Neuron (in vitro differentiated cells): ENCODE data around the gene PCDHGA11.
A peak's percentile ranks its signal among the peaks of the same experiment; 100 is the strongest.
"Not testable (repeated sequence)": the region's sequence is repeated elsewhere in the genome, so short reads cannot be mapped to it uniquely, and the experiment has no call there.

Experiments
- H2AFZ ChIP-seq: one replicate; pipeline ENCODE4 v1.6.1; 2013; ENCODE audit warnings: low read depth, mild to moderate bottlenecking, inconsistent platforms, low read length, moderate library complexity
- H3K27me3 ChIP-seq: one replicate; pipeline ENCODE4 v1.6.1; 2013; ENCODE audit warnings: low read length; ENCODE audit not compliant: insufficient read depth
- H3K36me3 ChIP-seq: one replicate; pipeline ENCODE4 v1.6.1; 2013; ENCODE audit warnings: low read length; ENCODE audit not compliant: insufficient read depth
- H3K4me1 ChIP-seq: one replicate; pipeline ENCODE4 v1.6.1; 2013; ENCODE audit warnings: low read length; ENCODE audit not compliant: insufficient read depth
- H3K4me3 ChIP-seq: 2 replicates; pipeline ENCODE4 v1.5.1; 2013; ENCODE audit warnings: mild to moderate bottlenecking, low read length, moderate library complexity
- H3K9me3 ChIP-seq: one replicate; pipeline ENCODE4 v1.6.1; 2013; ENCODE audit warnings: low read length

The PCDHGA11 gene

GRCh38 chr5:141420855-141421488 lies at the start of gene PCDHGA11:
PCDHGA11 (plus strand) TSS chr5:141421051; CDS start chr5:141421228, 177 bp downstream.
- H3K9me3 ChIP-seq: peaks cover 62% of the 10 kb centered on the region
- no peak within 1 kb of the TSS for H3K4me3 ChIP-seq
- peaks cover 36% of the 10 kb centered on the region for H3K36me3 ChIP-seq
- no peak within 1 kb of the TSS for H2AFZ ChIP-seq
- no peaks in the 10 kb centered on the region for H3K4me1 ChIP-seq
- no peaks in the 10 kb centered on the region for H3K27me3 ChIP-seq

GRCh38 chr5:141371572-141372475 lies 49.0 kb upstream of the PCDHGA11 start:
- no peaks in the 10 kb centered on the region for H3K27me3 ChIP-seq
- H2AFZ ChIP-seq: no peak overlapping the region
- H3K4me1 ChIP-seq: no peaks in the 10 kb centered on the region
- no peak overlapping the region for H3K4me3 ChIP-seq
- no peaks in the 10 kb centered on the region for H3K36me3 ChIP-seq
- H3K9me3 ChIP-seq: peaks cover 31% of the 10 kb centered on the region

GRCh38 chr5:141373673-141374317 lies 47.1 kb upstream of the PCDHGA11 start, which contains the start of gene PCDHGA6:
PCDHGA6 (plus strand) TSS chr5:141373891; CDS start chr5:141374084, 193 bp downstream.
- H2AFZ ChIP-seq: no peak within 1 kb of the TSS
- peaks cover 31% of the 10 kb centered on the region for H3K9me3 ChIP-seq
- H3K4me1 ChIP-seq: no peaks in the 10 kb centered on the region
- H3K36me3 ChIP-seq: no peaks in the 10 kb centered on the region
- H3K4me3 ChIP-seq: no peak within 1 kb of the TSS
- no peaks in the 10 kb centered on the region for H3K27me3 ChIP-seq

GRCh38 chr5:141374627-141375026 lies 46.2 kb upstream of the PCDHGA11 start:
- Histone ChIP-seq H3K9me3 (peaks cover 31% of the 10 kb centered on the region), H3K4me3 (no peak overlapping the region), H2AFZ (no peak overlapping the region)

GRCh38 chr5:141375444-141376155 lies 45.3 kb upstream of the PCDHGA11 start:
- peaks cover 31% of the 10 kb centered on the region for H3K9me3 ChIP-seq
- not testable (repeated sequence) for H3K36me3 ChIP-seq, H3K27me3 ChIP-seq, H3K4me3 ChIP-seq, H3K4me1 ChIP-seq, H2AFZ ChIP-seq

More at GRCh38 chr5:141374627-141375026, 46.2 kb upstream of the PCDHGA11 start:
- Histone ChIP-seq H3K4me1 (no peaks in the 10 kb centered on the region), H3K36me3 (no peaks in the 10 kb centered on the region), H3K27me3 (no peaks in the 10 kb centered on the region)

- Histone ChIP-seq H3K9me3 (peaks cover 16% of the 10 kb centered on the region), H3K4me3 (no peak within 1 kb of the TSS), H3K27me3 (no peaks in the 10 kb centered on the region), H2AFZ (no peak within 1 kb of the TSS), H3K36me3 (no peaks in the 10 kb centered on the region), H3K4me1 (no peaks in the 10 kb centered on the region)
These were observed 38.2 kb upstream of the PCDHGA11 start, which contains the start of gene PCDHGA7 for GRCh38 chr5:141382469-141383294. PCDHGA7 (plus strand) TSS chr5:141382742; CDS start chr5:141382900, 158 bp downstream.

GRCh38 chr5:141383345-141383744 lies 37.5 kb upstream of the PCDHGA11 start:
- Histone ChIP-seq H2AFZ (no peak overlapping the region), H3K36me3 (no peaks in the 10 kb centered on the region), H3K4me3 (no peak overlapping the region), H3K27me3 (no peaks in the 10 kb centered on the region), H3K9me3 (peaks cover 17% of the 10 kb centered on the region), H3K4me1 (no peaks in the 10 kb centered on the region)

GRCh38 chr5:141384471-141385267 lies 36.2 kb upstream of the PCDHGA11 start:
- Histone ChIP-seq H3K9me3 (peaks cover 28% of the 10 kb centered on the region), H3K4me1 (no peaks in the 10 kb centered on the region), H3K4me3 (no peak overlapping the region), H3K36me3 (no peaks in the 10 kb centered on the region), H3K27me3 (no peaks in the 10 kb centered on the region), H2AFZ (no peak overlapping the region)

DNA sequence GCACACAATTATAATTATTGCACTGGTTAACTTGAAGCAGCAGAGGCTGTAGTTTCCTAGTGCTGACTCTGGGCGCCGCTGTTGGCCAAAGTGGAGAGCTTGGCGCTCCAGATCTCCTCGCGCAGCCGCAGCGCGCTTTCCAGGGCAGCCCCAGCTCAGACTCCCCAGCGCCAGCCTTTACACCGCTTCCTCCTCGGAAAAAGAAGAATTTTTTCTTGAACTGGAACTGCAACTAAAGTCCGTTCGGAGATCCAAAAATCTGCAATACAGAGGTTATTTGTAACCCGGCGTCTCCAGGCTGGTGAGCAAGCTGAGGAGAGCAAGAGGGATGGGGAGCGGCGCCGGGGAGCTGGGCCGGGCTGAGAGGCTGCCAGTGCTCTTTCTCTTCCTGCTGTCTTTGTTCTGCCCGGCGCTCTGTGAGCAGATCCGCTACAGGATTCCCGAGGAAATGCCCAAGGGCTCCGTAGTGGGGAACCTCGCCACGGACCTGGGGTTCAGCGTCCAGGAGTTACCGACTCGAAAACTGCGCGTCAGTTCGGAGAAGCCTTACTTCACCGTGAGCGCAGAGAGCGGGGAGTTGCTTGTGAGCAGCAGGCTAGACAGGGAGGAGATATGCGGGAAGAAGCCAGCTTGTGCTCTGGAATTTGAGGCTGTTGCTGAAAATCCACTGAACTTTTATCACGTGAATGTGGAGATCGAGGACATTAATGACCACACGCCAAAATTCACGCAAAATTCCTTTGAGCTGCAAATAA lies 33.1 kb upstream of the PCDHGA11 start, which contains the start of gene PCDHGB4:
Gene PCDHGB4 (plus strand): TSS at position 142 of the 755 bp plus-strand sequence. CDS start 187 bp downstream, at position 329.
- H3K9me3 ChIP-seq: peaks cover 37% of the 10 kb centered on the region
- peak within 1 kb of the TSS; percentile 48 for H3K4me3 ChIP-seq
- not testable (repeated sequence) for H3K4me1 ChIP-seq, H3K36me3 ChIP-seq, H3K27me3 ChIP-seq, H2AFZ ChIP-seq

- no peaks in the 10 kb centered on the region for H3K4me1 ChIP-seq
- no peak overlapping the region for H3K4me3 ChIP-seq
- H3K9me3 ChIP-seq: peaks cover 39% of the 10 kb centered on the region
- H3K36me3 ChIP-seq: peaks cover 9% of the 10 kb centered on the region
- H3K27me3 ChIP-seq: no peaks in the 10 kb centered on the region
- H2AFZ ChIP-seq: no peak overlapping the region
These were observed 32.2 kb upstream of the PCDHGA11 start for GRCh38 chr5:141388661-141389060.
